SK-N-SH (cell line): ENCODE data around the gene DPH7.

Experiments
- CTCF ChIP-seq: fragments of 200-600 bp; sonication (generic); IDR thresholded peaks from 2 replicates; pipeline ENCODE4 v1.6.1; 2017; ENCODE audit warnings: antibody characterized with exemption, mild to moderate bottlenecking, moderate library complexity
- MEF2A ChIP-seq: IDR thresholded peaks from 2 replicates; pipeline ENCODE4 v1.4.0; 2012; ENCODE audit warnings: low read depth, borderline replicate concordance
- RXRA ChIP-seq: IDR thresholded peaks from 2 replicates; pipeline ENCODE4 v1.4.0; 2012; ENCODE audit warnings: low read depth, mild to moderate bottlenecking, borderline replicate concordance
- TAF1 ChIP-seq: IDR thresholded peaks from 2 replicates; pipeline ENCODE4 v1.6.1; 2012; ENCODE audit warnings: low read depth, mild to moderate bottlenecking, low read length, moderate library complexity, borderline replicate concordance
- TF ChIP-seq, protein P1 (sequence below): IDR thresholded peaks from 2 replicates; pipeline ENCODE4 v1.4.0; 2012; ENCODE audit warnings: low read depth, borderline replicate concordance

GRCh38 chr9:137581361-137582285 lies 2.9 kb upstream of the DPH7 start:
- TF ChIP-seq CTCF (no peak), RXRA (no peak), MEF2A (no peak), TAF1 (no peak)
- TF ChIP-seq, protein P1, sequence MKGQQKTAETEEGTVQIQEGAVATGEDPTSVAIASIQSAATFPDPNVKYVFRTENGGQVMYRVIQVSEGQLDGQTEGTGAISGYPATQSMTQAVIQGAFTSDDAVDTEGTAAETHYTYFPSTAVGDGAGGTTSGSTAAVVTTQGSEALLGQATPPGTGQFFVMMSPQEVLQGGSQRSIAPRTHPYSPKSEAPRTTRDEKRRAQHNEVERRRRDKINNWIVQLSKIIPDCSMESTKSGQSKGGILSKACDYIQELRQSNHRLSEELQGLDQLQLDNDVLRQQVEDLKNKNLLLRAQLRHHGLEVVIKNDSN, result no peak
